ENCODE measurements around the gene MTARC1.

The MTARC1 gene

GRCh38 chr1:220791285-220791684 lies 4.6 kb downstream of the MTARC1 start:
- Histone ChIP-seq H3K27me3 (ENCODE audit: control insufficient read depth in 1 of 2, insufficient read depth in 1 of 2, low read length in 2 of 2) (peaks cover 0 to 5% of the 10 kb centered on the region in 2 experiments), H3K23ac (ENCODE audit: low read length in 2 of 2) (no peak overlapping the region), H2BK5ac (ENCODE audit: low read depth, low read length, poor library complexity, severe bottlenecking) (no peak overlapping the region), H3K36me3 (ENCODE audit: control insufficient read depth in 1 of 2, insufficient read depth in 2 of 2, low read depth in 1 of 2, low read length in 2 of 2) (no peaks in the 10 kb centered on the region), H3K9me3 (ENCODE audit: control insufficient read depth, low read length) (no peaks in the 10 kb centered on the region), H2BK15ac (ENCODE audit: low read depth, poor library complexity, severe bottlenecking) (no peak overlapping the region), H3K4me1 (ENCODE audit: control insufficient read depth, insufficient read depth, low read depth, low read length) (peaks cover 8% of the 10 kb centered on the region), H2AFZ (ENCODE audit: low read depth, low read length) (no peak overlapping the region), H3K27ac (ENCODE audit: low read length, poor library complexity, severe bottlenecking) (no peak overlapping the region), H3K4ac (ENCODE audit: low read depth in 1 of 2, low read length in 2 of 2) (no peak overlapping the region), H3K79me1 (replicated peaks; ENCODE audit: low read length, poor library complexity, severe bottlenecking) (peaks cover 2% of the 10 kb centered on the region), H3K4me3 (ENCODE audit: insufficient read depth in 1 of 2, low read depth in 1 of 2, low read length in 2 of 2) (no peak overlapping the region), H3K9ac (ENCODE audit: low read length) (no peak overlapping the region), H3K14ac (ENCODE audit: low read length in 2 of 2) (no peak overlapping the region), H2BK120ac (ENCODE audit: low read depth, low read length) (no peak overlapping the region), H2AK5ac (ENCODE audit: low read length, severe bottlenecking) (no peak overlapping the region), H3K18ac (ENCODE audit: low read depth in 1 of 2, low read length in 2 of 2) (no peak overlapping the region), H4K8ac (ENCODE audit: low read length) (no peak overlapping the region), H2BK12ac (ENCODE audit: low read length in 2 of 2) (no peak overlapping the region), H3K4me2 (ENCODE audit: low read length, poor library complexity, severe bottlenecking) (no peak overlapping the region), H4K91ac (ENCODE audit: low read length) (no peak overlapping the region)
- no peak for DNase-seq
- WGBS = 91% methylated on average over 6 of the region's 6 CpGs

- Histone ChIP-seq H3K4me2 (ENCODE audit: low read length, poor library complexity, severe bottlenecking) (no peak overlapping the region), H2BK15ac (ENCODE audit: low read depth, poor library complexity, severe bottlenecking) (no peak overlapping the region), H3K79me1 (replicated peaks; ENCODE audit: low read length, poor library complexity, severe bottlenecking) (peaks cover 2% of the 10 kb centered on the region), H3K4me1 (ENCODE audit: control insufficient read depth, insufficient read depth, low read depth, low read length) (peaks cover 7% of the 10 kb centered on the region), H3K9ac (ENCODE audit: low read length) (no peak overlapping the region), H4K8ac (ENCODE audit: low read length) (no peak overlapping the region), H3K27me3 (ENCODE audit: control insufficient read depth in 1 of 2, insufficient read depth in 1 of 2, low read length in 2 of 2) (peaks cover 0 to 5% of the 10 kb centered on the region in 2 experiments), H2AK5ac (ENCODE audit: low read length, severe bottlenecking) (no peak overlapping the region), H3K36me3 (ENCODE audit: control insufficient read depth in 1 of 2, insufficient read depth in 2 of 2, low read depth in 1 of 2, low read length in 2 of 2) (peaks cover 0 to 3% of the 10 kb centered on the region in 2 experiments), H3K4me3 (ENCODE audit: insufficient read depth in 1 of 2, low read depth in 1 of 2, low read length in 2 of 2) (no peak overlapping the region), H3K4ac (ENCODE audit: low read depth in 1 of 2, low read length in 2 of 2) (no peak overlapping the region), H2BK12ac (ENCODE audit: low read length in 2 of 2) (no peak overlapping the region), H3K23ac (ENCODE audit: low read length in 2 of 2) (no peak overlapping the region), H3K27ac (ENCODE audit: low read length, poor library complexity, severe bottlenecking) (no peak overlapping the region), H3K14ac (ENCODE audit: low read length in 2 of 2) (no peak overlapping the region), H2BK5ac (ENCODE audit: low read depth, low read length, poor library complexity, severe bottlenecking) (no peak overlapping the region), H4K91ac (ENCODE audit: low read length) (no peak overlapping the region), H3K9me3 (ENCODE audit: control insufficient read depth, low read length) (no peaks in the 10 kb centered on the region), H2BK120ac (ENCODE audit: low read depth, low read length) (no peak overlapping the region), H3K18ac (ENCODE audit: low read depth in 1 of 2, low read length in 2 of 2) (no peak overlapping the region), H2AFZ (ENCODE audit: low read depth, low read length) (no peak overlapping the region)
- DNase-seq = no peak
- WGBS = 90% methylated on average over 5 of the region's 5 CpGs
These were observed 5.2 kb downstream of the MTARC1 start for GRCh38 chr1:220791956-220792355.

GRCh38 chr1:220796530-220796929 lies 9.8 kb downstream of the MTARC1 start:
- no peaks in the 10 kb centered on the region for H3K27me3 ChIP-seq (ENCODE audit: control insufficient read depth in 1 of 2, insufficient read depth in 1 of 2, low read length in 2 of 2)
- no peak overlapping the region for H3K27ac ChIP-seq (ENCODE audit: low read length, poor library complexity, severe bottlenecking)
- no peak overlapping the region for H3K4me3 ChIP-seq (ENCODE audit: insufficient read depth in 1 of 2, low read depth in 1 of 2, low read length in 2 of 2)
- no peak overlapping the region for H2BK15ac ChIP-seq (ENCODE audit: low read depth, poor library complexity, severe bottlenecking)
- no peak for DNase-seq
- no peak overlapping the region for H2BK5ac ChIP-seq (ENCODE audit: low read depth, low read length, poor library complexity, severe bottlenecking)
- H4K91ac ChIP-seq (ENCODE audit: low read length) = no peak overlapping the region
- H3K23ac ChIP-seq (ENCODE audit: low read length in 2 of 2) = no peak overlapping the region
- H2AFZ ChIP-seq (ENCODE audit: low read depth, low read length) = no peak overlapping the region
- H3K14ac ChIP-seq (ENCODE audit: low read length in 2 of 2) = no peak overlapping the region
- H2BK12ac ChIP-seq (ENCODE audit: low read length in 2 of 2) = no peak overlapping the region
- no peak overlapping the region for H3K9ac ChIP-seq (ENCODE audit: low read length)
- WGBS = 93% methylated on average over 10 of the region's 10 CpGs
- no peaks in the 10 kb centered on the region for H3K9me3 ChIP-seq (ENCODE audit: control insufficient read depth, low read length)
- H4K8ac ChIP-seq (ENCODE audit: low read length) = no peak overlapping the region
- H3K79me1 ChIP-seq (replicated peaks; ENCODE audit: low read length, poor library complexity, severe bottlenecking) = no peaks in the 10 kb centered on the region
- no peak overlapping the region for H2BK120ac ChIP-seq (ENCODE audit: low read depth, low read length)
- H3K36me3 ChIP-seq (ENCODE audit: control insufficient read depth in 1 of 2, insufficient read depth in 2 of 2, low read depth in 1 of 2, low read length in 2 of 2) = peaks cover 0 to 12% of the 10 kb centered on the region in 2 experiments
- no peak overlapping the region for H3K4me2 ChIP-seq (ENCODE audit: low read length, poor library complexity, severe bottlenecking)
- no peaks in the 10 kb centered on the region for H3K4me1 ChIP-seq (ENCODE audit: control insufficient read depth, insufficient read depth, low read depth, low read length)
- no peak overlapping the region for H2AK5ac ChIP-seq (ENCODE audit: low read length, severe bottlenecking)
- H3K4ac ChIP-seq (ENCODE audit: low read depth in 1 of 2, low read length in 2 of 2) = peak overlapping the region in 1 of 2 experiments; percentile 6
- no peak overlapping the region for H3K18ac ChIP-seq (ENCODE audit: low read depth in 1 of 2, low read length in 2 of 2)

- Histone ChIP-seq H3K4me3 (ENCODE audit: insufficient read depth in 1 of 2, low read depth in 1 of 2, low read length in 2 of 2) (no peak overlapping the region), H2BK5ac (ENCODE audit: low read depth, low read length, poor library complexity, severe bottlenecking) (no peak overlapping the region), H3K14ac (ENCODE audit: low read length in 2 of 2) (no peak overlapping the region), H2AFZ (ENCODE audit: low read depth, low read length) (no peak overlapping the region), H4K91ac (ENCODE audit: low read length) (no peak overlapping the region), H3K4me1 (ENCODE audit: control insufficient read depth, insufficient read depth, low read depth, low read length) (no peaks in the 10 kb centered on the region), H3K9me3 (ENCODE audit: control insufficient read depth, low read length) (no peaks in the 10 kb centered on the region), H3K4me2 (ENCODE audit: low read length, poor library complexity, severe bottlenecking) (no peak overlapping the region), H3K9ac (ENCODE audit: low read length) (no peak overlapping the region), H3K79me1 (replicated peaks; ENCODE audit: low read length, poor library complexity, severe bottlenecking) (no peaks in the 10 kb centered on the region), H3K23ac (ENCODE audit: low read length in 2 of 2) (no peak overlapping the region), H3K4ac (ENCODE audit: low read depth in 1 of 2, low read length in 2 of 2) (no peak overlapping the region), H3K27ac (ENCODE audit: low read length, poor library complexity, severe bottlenecking) (no peak overlapping the region), H3K36me3 (ENCODE audit: control insufficient read depth in 1 of 2, insufficient read depth in 2 of 2, low read depth in 1 of 2, low read length in 2 of 2) (peaks cover 0 to 15% of the 10 kb centered on the region in 2 experiments), H2AK5ac (ENCODE audit: low read length, severe bottlenecking) (no peak overlapping the region), H4K8ac (ENCODE audit: low read length) (no peak overlapping the region), H2BK120ac (ENCODE audit: low read depth, low read length) (no peak overlapping the region), H3K27me3 (ENCODE audit: control insufficient read depth in 1 of 2, insufficient read depth in 1 of 2, low read length in 2 of 2) (peaks cover 0 to 2% of the 10 kb centered on the region in 2 experiments), H2BK12ac (ENCODE audit: low read length in 2 of 2) (no peak overlapping the region), H3K18ac (ENCODE audit: low read depth in 1 of 2, low read length in 2 of 2) (no peak overlapping the region), H2BK15ac (ENCODE audit: low read depth, poor library complexity, severe bottlenecking) (no peak overlapping the region)
- DNase-seq = no peak
These were observed 10.3 kb downstream of the MTARC1 start for GRCh38 chr1:220797044-220797443.

Measured in mesenchymal stem cell (in vitro differentiated cells and primary cell).